Measurements from ENCODE around the gene GPR26. TPM values are rescaled to one million over a fixed set of nuclear protein-coding genes. Genes with fewer than 3 reads are reported as not detected.

The GPR26 gene
- total and polyA plus RNA-seq, 2 of the 4 experiments (the other 2 are of a cell fraction), result not detected

- DNase-seq (no peak), ATAC-seq (ENCODE audit: low read depth) (no peak)
- Histone ChIP-seq H3K9ac (ENCODE audit: low read depth, low read length) (no peak overlapping the region), H3K4ac (ENCODE audit: low read depth, low read length) (no peak overlapping the region), H4K5ac (ENCODE audit: low read depth, low read length) (no peak overlapping the region), H3K18ac (ENCODE audit: low read depth, low read length) (no peak overlapping the region), H2AK5ac (ENCODE audit: low read depth, low read length) (no peak overlapping the region), H4K8ac (ENCODE audit: low read depth in 2 of 2, low read length in 2 of 2) (no peak overlapping the region), H3K4me2 (ENCODE audit: low read depth, low read length) (no peak overlapping the region), H2BK5ac (ENCODE audit: low read depth, low read length, poor library complexity, severe bottlenecking) (no peak overlapping the region), H2BK20ac (ENCODE audit: low read depth, low read length) (no peak overlapping the region), H2AFZ (replicated peaks; ENCODE audit: low read length, poor library complexity) (no peak overlapping the region), H2BK120ac (ENCODE audit: low read depth, low read length) (no peak overlapping the region), H4K20me1 (ENCODE audit: insufficient read depth, low read length) (no peaks in the 10 kb centered on the region), H3K4me1 (ENCODE audit: control insufficient read depth, insufficient read depth, low read length) (no peaks in the 10 kb centered on the region), H3K27me3 (ENCODE audit: control insufficient read depth, insufficient read depth, low read length) (no peaks in the 10 kb centered on the region), H3K79me1 (ENCODE audit: low read depth in 1 of 2, low read length in 2 of 2) (no peaks in the 10 kb centered on the region), H2AK9ac (replicated peaks; ENCODE audit: low read depth, low read length, poor library complexity) (no peak overlapping the region), H3K9me3 (ENCODE audit: control insufficient read depth, insufficient read depth, low read length) (peaks cover 42% of the 10 kb centered on the region), H3K36me3 (ENCODE audit: control insufficient read depth, insufficient read depth, low read length) (no peaks in the 10 kb centered on the region), H3K23ac (ENCODE audit: low read depth, low read length) (no peak overlapping the region), H4K91ac (ENCODE audit: insufficient read depth, low read depth, low read length) (no peak overlapping the region), H2BK15ac (ENCODE audit: low read depth, low read length) (no peak overlapping the region), H3K14ac (replicated peaks; ENCODE audit: low read depth, low read length) (no peak overlapping the region), H3K9me1 (ENCODE audit: insufficient read depth, low read length) (no peaks in the 10 kb centered on the region), H3K56ac (ENCODE audit: extremely low read depth, insufficient read depth, low read length) (no peak overlapping the region), H3K4me3 (ENCODE audit: insufficient read depth, low read depth, low read length) (no peak overlapping the region), H3K27ac (ENCODE audit: insufficient read depth, low read length) (no peak overlapping the region)
- dilution Hi-C loops (cut with HindIII; ENCODE audit: low sequenced_read_pairs, unreplicated experiment), result no loop called here
- TF ChIP-seq FOS (IDR thresholded peaks at IDR 0.05; ENCODE audit: low read depth, low read length), result no peak
- no peak for TF ChIP-seq POLR2A (IDR thresholded peaks at IDR 0.05; ENCODE audit: low read depth, low read length)
- TF ChIP-seq ELK1 (IDR thresholded peaks at IDR 0.05; ENCODE audit: borderline replicate concordance, low read depth, low read length), result no peak
- no peak for TF ChIP-seq CHD1 (IDR thresholded peaks at IDR 0.05; ENCODE audit: low read depth, low read length)
- TF ChIP-seq MAZ (IDR thresholded peaks at IDR 0.05; ENCODE audit: borderline replicate concordance, low read depth, low read length), result no peak
- TF ChIP-seq RAD21 (IDR thresholded peaks at IDR 0.05; ENCODE audit: low read length), result no peak
- TF ChIP-seq USF2 (IDR thresholded peaks at IDR 0.05; ENCODE audit: low read depth, low read length), result no peak
- ChIA-PET POLR2A (ENCODE audit: unreplicated experiment) (no interaction called here), CTCF (no interaction called here)
- intact Hi-C loops (cut with micrococcal nuclease), result no loop called here
- BruUV-seq (replicated peaks), result no TSS peak
- WGBS, 2 experiments (ENCODE audit: extremely low coverage in 2 of 2, insufficient read length in 1 of 2), result 90% methylated on average over 2 of the region's 11 CpGs; no CpG with 5 or more reads in 1 of the 2 experiments
- in situ Hi-C loops (cut with MboI; ENCODE audit: low sequenced_read_pairs), result no loop called here
These were observed 8.6 kb downstream of the GPR26 start for GRCh38 chr10:123674741-123675140.

Measured in IMR-90 (cell line).